OCI-LY1 (cell line): ENCODE data around the gene GNG3.

ENCODE experiments used
- H2AFZ ChIP-seq: fragments of 200-600 bp; sonication (generic), shearing (Covaris generic); 2 replicates; pipeline ENCODE4 v1.6.0; 2014; ENCODE audit warnings: antibody characterized with exemption, mild to moderate bottlenecking, low read length
- H3F3A ChIP-seq: fragments of 200-600 bp; sonication (generic), shearing (Covaris generic); 2 replicates; pipeline ENCODE4 v1.6.0; 2014; ENCODE audit warnings: mild to moderate bottlenecking, antibody characterized with exemption, low read length, moderate library complexity; ENCODE audit not compliant: insufficient read depth
- H3K27ac ChIP-seq: fragments of 200-600 bp; sonication (generic); 2 replicates; pipeline ENCODE4 v1.5.1; 2014; ENCODE audit warnings: low read length, mixed run types, mild to moderate bottlenecking, low read depth; ENCODE audit not compliant: poor library complexity, severe bottlenecking
- H3K27me3 ChIP-seq: fragments of 200-600 bp; sonication (generic); 2 replicates; pipeline ENCODE4 v1.6.0; 2014; ENCODE audit warnings: antibody characterized with exemption, mild to moderate bottlenecking, low read length, moderate library complexity; ENCODE audit not compliant: insufficient read depth
- H3K36me3 ChIP-seq: fragments of 200-600 bp; sonication (generic); 2 replicates; pipeline ENCODE4 v1.6.1; 2014; ENCODE audit warnings: mild to moderate bottlenecking, antibody characterized with exemption, low read length, moderate library complexity, mixed read lengths; ENCODE audit not compliant: insufficient read depth
- H3K4me1 ChIP-seq: fragments of 200-600 bp; sonication (generic); 2 replicates; pipeline ENCODE4 v1.5.1; 2014; ENCODE audit warnings: mild to moderate bottlenecking, low read length, moderate library complexity; ENCODE audit not compliant: insufficient read depth, severe bottlenecking
- H3K4me2 ChIP-seq: fragments of 200-600 bp; sonication (generic), shearing (Covaris generic); 2 replicates; pipeline ENCODE4 v1.6.1; 2014; ENCODE audit warnings: low read length
- H3K4me3 ChIP-seq: fragments of 200-600 bp; sonication (generic); 2 replicates; pipeline ENCODE4 v1.5.1; 2014; ENCODE audit warnings: low read length, low read depth, mild to moderate bottlenecking, mixed read lengths; ENCODE audit not compliant: poor library complexity, severe bottlenecking
- H3K79me2 ChIP-seq: fragments of 200-600 bp; shearing (Covaris generic); 2 replicates; pipeline ENCODE4 v1.6.1; 2016; ENCODE audit warnings: mixed run types, low read length, mixed read lengths; ENCODE audit not compliant: insufficient read depth
- H3K9ac ChIP-seq: fragments of 200-600 bp; sonication (generic), shearing (Covaris generic); 2 replicates; pipeline ENCODE4 v1.6.1; 2014; ENCODE audit warnings: mild to moderate bottlenecking, low read length, mixed read lengths
- H3K9me2 ChIP-seq: fragments of 200-600 bp; sonication (generic), shearing (Covaris generic); 2 replicates; pipeline ENCODE4 v1.6.1; 2014; ENCODE audit warnings: low read depth, mild to moderate bottlenecking, low read length, mixed read lengths
- H3K9me3 ChIP-seq: fragments of 200-600 bp; shearing (Covaris generic); 2 replicates; pipeline ENCODE4 v1.6.1; 2014; ENCODE audit warnings: low read length, mixed read lengths
- H4K20me1 ChIP-seq: fragments of 200-600 bp; sonication (generic), shearing (Covaris generic); 2 replicates; pipeline ENCODE4 v1.6.0; 2016; ENCODE audit warnings: mild to moderate bottlenecking, low read length; ENCODE audit not compliant: insufficient read depth
- CTCF ChIP-seq: fragments of 200-600 bp; sonication (generic), shearing (Covaris generic); IDR thresholded peaks from 2 replicates; pipeline ENCODE4 v1.5.1; 2017; ENCODE audit warnings: mild to moderate bottlenecking, antibody characterized with exemption, low read length, moderate library complexity, mixed read lengths
- EZH2 ChIP-seq: fragments of 200-600 bp; sonication (generic), shearing (Covaris generic); IDR thresholded peaks from 2 replicates; pipeline ENCODE4 v1.8.0; 2017; ENCODE audit warnings: borderline replicate concordance, mixed run types, mild to moderate bottlenecking, antibody characterized with exemption, low read length, moderate library complexity, mixed read lengths

The GNG3 gene

DNA sequence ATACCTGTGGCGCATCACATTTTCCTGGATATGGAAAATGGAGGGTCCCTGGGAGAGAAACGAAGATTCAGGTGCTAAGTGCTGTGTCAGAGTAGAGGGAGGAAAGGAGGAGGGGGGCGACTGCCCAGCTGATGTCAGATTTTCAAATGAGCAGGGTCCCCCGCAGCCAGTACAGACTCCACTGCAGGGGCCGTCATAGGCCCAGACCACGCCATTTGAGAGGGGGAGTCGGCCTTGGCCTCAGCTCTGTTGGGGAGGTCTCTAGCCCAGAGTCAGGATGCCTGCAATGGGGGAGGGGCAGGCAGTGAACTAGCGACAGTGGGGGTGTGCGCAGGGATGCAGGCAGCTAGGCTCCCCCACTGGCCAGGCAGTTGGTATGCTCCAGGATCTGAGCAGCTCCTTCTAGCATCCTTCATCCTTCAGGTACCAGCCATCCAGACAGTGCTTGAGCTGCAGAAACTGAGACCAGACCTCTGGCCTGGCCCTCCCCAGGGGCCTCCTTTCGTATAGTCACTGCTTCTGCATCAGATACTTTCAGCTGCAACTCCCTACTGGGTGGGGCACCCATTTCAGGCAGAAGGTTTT is at the start of gene GNG3, which contains the start of gene BSCL2:
Gene GNG3, plus strand, starts transcription at position 400 of the 585 bp plus-strand sequence. CDS start 620 bp downstream, outside the sequence.
Gene BSCL2, minus strand, starts transcription at position 148 of the 585 bp plus-strand sequence. CDS start 229 bp downstream, outside the sequence.
- Histone ChIP-seq H3K9me2 (no peaks in the 10 kb centered on the region), H3K4me2 (peak within 1 kb of the TSS; percentile 90), H3K9me3 (no peaks in the 10 kb centered on the region), H4K20me1 (no peaks in the 10 kb centered on the region), H3K79me2 (no peaks in the 10 kb centered on the region), H3K36me3 (peaks cover 43% of the 10 kb centered on the region), H3F3A (peaks cover 7% of the 10 kb centered on the region; the same call in 1 of the 2 replicates), H2AFZ (no peak within 1 kb of the TSS), H3K4me3 (peak within 1 kb of the TSS; percentile 71), H3K27ac (peak within 1 kb of the TSS; percentile 92), H3K27me3 (no peaks in the 10 kb centered on the region), H3K9ac (peak within 1 kb of the TSS; percentile 79), H3K4me1 (peaks cover 49% of the 10 kb centered on the region)
- TF ChIP-seq CTCF (no peak), EZH2 (no peak)

- Histone ChIP-seq H3K9me2 (no peaks in the 10 kb centered on the region), H3K4me2 (peak overlapping the region; percentile 94), H3K79me2 (peaks cover 11% of the 10 kb centered on the region; the same call in 1 of the 2 replicates), H3K9ac (peak overlapping the region; percentile 99), H3K27ac (peak overlapping the region; percentile 93), H3K27me3 (no peaks in the 10 kb centered on the region), H3K4me3 (peak overlapping the region; percentile 94), H3K36me3 (peaks cover 56% of the 10 kb centered on the region), H3K4me1 (peaks cover 37% of the 10 kb centered on the region), H2AFZ (no peak overlapping the region), H4K20me1 (no peaks in the 10 kb centered on the region), H3K9me3 (no peaks in the 10 kb centered on the region), H3F3A (no peaks in the 10 kb centered on the region)
- TF ChIP-seq EZH2 (no peak), CTCF (no peak)
These were observed 42.9 kb upstream of the GNG3 start for GRCh38 chr11:62664405-62665074.

GRCh38 chr11:62665075-62665598 is 42.3 kb upstream of the GNG3 start, which contains the start of the genes C11orf98 and CSKMT:
C11orf98 (minus strand) TSS chr11:62665210; CDS start chr11:62665169, 41 bp downstream.
CSKMT (plus strand) TSS chr11:62665312; CDS start chr11:62665880, 568 bp downstream.
- peak within 1 kb of the TSS; percentile 94 for H3K4me2 ChIP-seq
- no peak within 1 kb of the TSS for H2AFZ ChIP-seq
- H3K27me3 ChIP-seq: no peaks in the 10 kb centered on the region
- H3K27ac ChIP-seq: peak within 1 kb of the TSS; percentile 93
- H3K79me2 ChIP-seq: peaks cover 11% of the 10 kb centered on the region; the same call in 1 of the 2 replicates
- H3K36me3 ChIP-seq: peaks cover 54% of the 10 kb centered on the region
- H3K9me3 ChIP-seq: no peaks in the 10 kb centered on the region
- H4K20me1 ChIP-seq: no peaks in the 10 kb centered on the region
- H3K4me1 ChIP-seq: peaks cover 43% of the 10 kb centered on the region
- peak within 1 kb of the TSS; percentile 94 for H3K4me3 ChIP-seq
- H3K9me2 ChIP-seq: no peaks in the 10 kb centered on the region
- peak within 1 kb of the TSS; percentile 99 for H3K9ac ChIP-seq
- no peaks in the 10 kb centered on the region for H3F3A ChIP-seq
- TF ChIP-seq EZH2: no peak
